ENCODE measurements around the gene RNF44. TPM values are rescaled to one million over a fixed set of nuclear protein-coding genes. Genes with fewer than 3 reads are reported as not detected.

RNF44 gene
- total RNA-seq, 1 experiment from 2014 or later = 58.4 TPM

DNA sequence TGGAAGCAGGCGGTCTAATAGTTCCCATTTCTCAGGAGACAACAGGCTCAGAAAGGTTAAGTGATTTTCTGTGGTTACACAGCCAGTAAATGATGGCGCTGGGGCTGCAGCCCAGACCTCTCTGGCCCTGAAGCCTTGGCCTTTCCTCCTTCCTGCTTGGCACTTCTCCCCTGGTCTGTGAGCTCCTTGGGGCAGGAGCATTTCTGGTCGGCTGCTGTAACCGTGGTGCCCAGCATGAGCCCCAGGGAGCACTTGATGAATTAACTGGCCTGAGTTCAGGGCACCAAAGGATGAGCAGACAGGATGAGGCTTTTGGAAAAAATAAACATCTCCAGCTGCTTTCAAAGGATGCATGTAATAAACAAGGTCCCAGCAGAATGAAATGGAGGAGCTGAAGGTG is 42.1 kb upstream of the RNF44 start:
- ChIA-PET RAD21 (ENCODE audit: low non-redundant PET in 1 of 2, low total read pairs in 2 of 2, uncharacterized antibody in 2 of 2, unreplicated experiment in 2 of 2) (interaction anchor here in 1 of 2 experiments (1.8 kb wide), 1 partner anchor 163 kb away, joined by 5 read pairs; the partner anchor contains the start of gene CLTB), POLR2A (no interaction called here), CTCF (interaction anchor here (1.2 kb wide), 1 partner anchor 9 kb away, joined by 3 read pairs; no protein-coding TSS in a partner anchor)
- H3K4me2 ChIP-seq (ENCODE audit: low read length) = no peak overlapping the region
- H2AFZ ChIP-seq (ENCODE audit: low read depth, low read length, poor library complexity, severe bottlenecking) = no peak overlapping the region
- H3K4me1 ChIP-seq (ENCODE audit: control insufficient read depth in 1 of 2, insufficient read depth in 2 of 2, low read length in 2 of 2) = peaks cover 0 to 10% of the 10 kb centered on the region in 2 experiments; a peak in 2 of 4 replicates
- H3K36me3 ChIP-seq (ENCODE audit: control insufficient read depth in 1 of 2, insufficient read depth in 2 of 2, low read length in 2 of 2) = no peaks in the 10 kb centered on the region
- ATAC-seq = no peak
- no peaks in the 10 kb centered on the region for H3K27me3 ChIP-seq (ENCODE audit: insufficient read depth, low read length)
- no TSS peak for BruUV-seq (replicated peaks)
- intact Hi-C loops (cut with micrococcal nuclease) = no loop called here
- no peak overlapping the region for H3K4me3 ChIP-seq (replicated peaks in 1 of 2; ENCODE audit: low read depth in 1 of 2, low read length in 2 of 2)
- H3K9ac ChIP-seq (ENCODE audit: low read length) = no peak overlapping the region
- H3K79me2 ChIP-seq (ENCODE audit: insufficient read depth, low read length) = no peaks in the 10 kb centered on the region
- no peaks in the 10 kb centered on the region for H4K20me1 ChIP-seq (ENCODE audit: insufficient read depth)
- no peaks in the 10 kb centered on the region for H3K9me2 ChIP-seq (ENCODE audit: insufficient read depth)
- no peak for TF ChIP-seq POLR2A (IDR thresholded peaks at IDR 0.05; ENCODE audit: borderline replicate concordance, extremely low read depth, insufficient read depth, insufficient read length)
- TF ChIP-seq, protein P1, sequence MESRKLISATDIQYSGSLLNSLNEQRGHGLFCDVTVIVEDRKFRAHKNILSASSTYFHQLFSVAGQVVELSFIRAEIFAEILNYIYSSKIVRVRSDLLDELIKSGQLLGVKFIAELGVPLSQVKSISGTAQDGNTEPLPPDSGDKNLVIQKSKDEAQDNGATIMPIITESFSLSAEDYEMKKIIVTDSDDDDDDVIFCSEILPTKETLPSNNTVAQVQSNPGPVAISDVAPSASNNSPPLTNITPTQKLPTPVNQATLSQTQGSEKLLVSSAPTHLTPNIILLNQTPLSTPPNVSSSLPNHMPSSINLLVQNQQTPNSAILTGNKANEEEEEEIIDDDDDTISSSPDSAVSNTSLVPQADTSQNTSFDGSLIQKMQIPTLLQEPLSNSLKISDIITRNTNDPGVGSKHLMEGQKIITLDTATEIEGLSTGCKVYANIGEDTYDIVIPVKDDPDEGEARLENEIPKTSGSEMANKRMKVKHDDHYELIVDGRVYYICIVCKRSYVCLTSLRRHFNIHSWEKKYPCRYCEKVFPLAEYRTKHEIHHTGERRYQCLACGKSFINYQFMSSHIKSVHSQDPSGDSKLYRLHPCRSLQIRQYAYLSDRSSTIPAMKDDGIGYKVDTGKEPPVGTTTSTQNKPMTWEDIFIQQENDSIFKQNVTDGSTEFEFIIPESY (IDR thresholded peaks at IDR 0.05; ENCODE audit: extremely low read depth, insufficient replicate concordance, low read length) = no peak
- TF ChIP-seq, protein P2, sequence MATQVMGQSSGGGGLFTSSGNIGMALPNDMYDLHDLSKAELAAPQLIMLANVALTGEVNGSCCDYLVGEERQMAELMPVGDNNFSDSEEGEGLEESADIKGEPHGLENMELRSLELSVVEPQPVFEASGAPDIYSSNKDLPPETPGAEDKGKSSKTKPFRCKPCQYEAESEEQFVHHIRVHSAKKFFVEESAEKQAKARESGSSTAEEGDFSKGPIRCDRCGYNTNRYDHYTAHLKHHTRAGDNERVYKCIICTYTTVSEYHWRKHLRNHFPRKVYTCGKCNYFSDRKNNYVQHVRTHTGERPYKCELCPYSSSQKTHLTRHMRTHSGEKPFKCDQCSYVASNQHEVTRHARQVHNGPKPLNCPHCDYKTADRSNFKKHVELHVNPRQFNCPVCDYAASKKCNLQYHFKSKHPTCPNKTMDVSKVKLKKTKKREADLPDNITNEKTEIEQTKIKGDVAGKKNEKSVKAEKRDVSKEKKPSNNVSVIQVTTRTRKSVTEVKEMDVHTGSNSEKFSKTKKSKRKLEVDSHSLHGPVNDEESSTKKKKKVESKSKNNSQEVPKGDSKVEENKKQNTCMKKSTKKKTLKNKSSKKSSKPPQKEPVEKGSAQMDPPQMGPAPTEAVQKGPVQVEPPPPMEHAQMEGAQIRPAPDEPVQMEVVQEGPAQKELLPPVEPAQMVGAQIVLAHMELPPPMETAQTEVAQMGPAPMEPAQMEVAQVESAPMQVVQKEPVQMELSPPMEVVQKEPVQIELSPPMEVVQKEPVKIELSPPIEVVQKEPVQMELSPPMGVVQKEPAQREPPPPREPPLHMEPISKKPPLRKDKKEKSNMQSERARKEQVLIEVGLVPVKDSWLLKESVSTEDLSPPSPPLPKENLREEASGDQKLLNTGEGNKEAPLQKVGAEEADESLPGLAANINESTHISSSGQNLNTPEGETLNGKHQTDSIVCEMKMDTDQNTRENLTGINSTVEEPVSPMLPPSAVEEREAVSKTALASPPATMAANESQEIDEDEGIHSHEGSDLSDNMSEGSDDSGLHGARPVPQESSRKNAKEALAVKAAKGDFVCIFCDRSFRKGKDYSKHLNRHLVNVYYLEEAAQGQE (IDR thresholded peaks at IDR 0.05; ENCODE audit: low read depth) = no peak
- no peak for DNase-seq (ENCODE audit: low read depth, low spot score)
- H3K27ac ChIP-seq (ENCODE audit: low read depth, low read length) = no peak overlapping the region
- H3K9me3 ChIP-seq (ENCODE audit: control insufficient read depth in 1 of 2, insufficient read depth in 1 of 2, low read depth in 1 of 2, low read length in 2 of 2) = no peaks in the 10 kb centered on the region
